OCI-LY7 (cell line): ENCODE data around the gene GLS2. TPM values are rescaled to one million over a fixed set of nuclear protein-coding genes. Genes with fewer than 3 reads are reported as not detected.

Experiments
- BruUV-seq: library from RNA; stranded (reverse); fragments of 400-500 nt; replicated peaks from 2 replicates; lab custom pipeline; 2021; lab: Mats Ljungman, UMichigan
- CTCF ChIA-PET: fragments of 300-600 bp; sonication (Branson Sonifier 250); formaldehyde crosslinking; loops from one replicate; lab custom pipeline; 2022; ENCODE audit warnings: antibody characterized with exemption; ENCODE audit not compliant: unreplicated experiment; lab: Charles Lee
- POLR2A ChIA-PET: fragments of 300-600 bp; sonication (Branson Sonifier 250); formaldehyde crosslinking; loops from one replicate; lab custom pipeline; 2022; ENCODE audit warnings: antibody characterized with exemption; lab: Charles Lee
- DNase-seq: peaks from one replicate; pipeline ENCODE4 v3.0.0-alpha.2; 2015; ENCODE audit warnings: low spot score
- H2AFZ ChIP-seq: fragments of 200-600 bp; sonication (generic), shearing (Covaris generic); 2 replicates; pipeline ENCODE4 v1.6.1; 2014; ENCODE audit warnings: mild to moderate bottlenecking, antibody characterized with exemption, low read length, moderate library complexity
- H3K27ac ChIP-seq: fragments of 200-600 bp; sonication (generic); 2 replicates; pipeline ENCODE4 v1.5.1; 2014; ENCODE audit warnings: mixed run types, low read depth, mild to moderate bottlenecking, moderate library complexity, low read length, inconsistent platforms; ENCODE audit not compliant: poor library complexity, severe bottlenecking
- H3K36me3 ChIP-seq: fragments of 200-600 bp; sonication (generic); 2 replicates; pipeline ENCODE4 v1.6.1; 2014; ENCODE audit warnings: mild to moderate bottlenecking, antibody characterized with exemption, low read length, moderate library complexity, mixed read lengths; ENCODE audit not compliant: insufficient read depth
- H3K4me1 ChIP-seq: fragments of 200-600 bp; sonication (generic); 2 replicates; pipeline ENCODE4 v1.5.1; 2014; ENCODE audit warnings: mild to moderate bottlenecking, low read length; ENCODE audit not compliant: insufficient read depth, poor library complexity, severe bottlenecking
- H3K4me2 ChIP-seq: fragments of 200-600 bp; sonication (generic); 2 replicates; pipeline ENCODE4 v1.6.1; 2014; ENCODE audit warnings: mild to moderate bottlenecking, low read length
- H3K4me3 ChIP-seq: fragments of 200-600 bp; sonication (generic); 2 replicates; pipeline ENCODE4 v1.5.1; 2014; ENCODE audit warnings: mild to moderate bottlenecking, low read depth, low read length; ENCODE audit not compliant: poor library complexity, severe bottlenecking
- H3K79me2 ChIP-seq: fragments of 200-600 bp; sonication (generic); 2 replicates; pipeline ENCODE4 v1.6.1; 2016; ENCODE audit warnings: low read depth, mild to moderate bottlenecking, low read length, moderate library complexity, mixed read lengths; ENCODE audit not compliant: insufficient read depth
- H3K9me2 ChIP-seq: fragments of 200-600 bp; sonication (generic); 2 replicates; pipeline ENCODE4 v1.6.1; 2016; ENCODE audit warnings: mild to moderate bottlenecking, low read length, mixed read lengths; ENCODE audit not compliant: insufficient read depth
- H3K9me3 ChIP-seq: fragments of 200-600 bp; sonication (generic); 2 replicates; pipeline ENCODE4 v1.6.1; 2014; ENCODE audit warnings: mild to moderate bottlenecking, mixed run types, low read length, mixed read lengths
- H4K20me1 ChIP-seq: fragments of 200-600 bp; sonication (generic); 2 replicates; pipeline ENCODE4 v1.6.1; 2014; ENCODE audit warnings: mild to moderate bottlenecking, antibody characterized with exemption, low read length, moderate library complexity, mixed read lengths; ENCODE audit not compliant: insufficient read depth
- CTCF ChIP-seq: fragments of 200-600 bp; sonication (generic); conservative IDR thresholded peaks from 2 replicates; pipeline ENCODE4 v1.5.1; 2014; ENCODE audit warnings: mild to moderate bottlenecking, antibody characterized with exemption, low read length, moderate library complexity, mixed read lengths
- EZH2phosphoT487 ChIP-seq: fragments of 200-600 bp; sonication (generic); IDR thresholded peaks from 2 replicates; pipeline ENCODE4 v1.6.1; 2018; ENCODE audit warnings: low read depth, borderline replicate concordance, mild to moderate bottlenecking, mixed run types, antibody characterized with exemption, low read length, moderate library complexity, mixed read lengths
- intact Hi-C: fragments of 100-400 bp; cut with micrococcal nuclease; formaldehyde crosslinking; loops from one replicate; pipeline ENCODE4 v1.10.0; 2022; ENCODE audit not compliant: unreplicated experiment
- total RNA-seq, 2 experiments: library from RNA; depleted of rRNA in 1 of 2; stranded (reverse); fragments of >200 nt in 1 of 2; shearing (Covaris generic) in 1 of 2; gene quantifications; 2 replicates each; pipeline ENCODE4 v1.2.3, GENCODE V29; 2014 to 2022

GLS2 gene
- total RNA-seq, 2 experiments from 2014 or later, result not detected

- TF ChIP-seq EZH2phosphoT487, result no peak
- TF ChIP-seq CTCF, result no peak
Measured at GRCh38 chr12:56490360-56490759, 2.4 kb upstream of the GLS2 start.

GRCh38 chr12:56487448-56488040 lies 417 bp downstream of the GLS2 start:
- no TSS peak for BruUV-seq
- Histone ChIP-seq H4K20me1 (no peaks in the 10 kb centered on the region), H3K79me2 (no peaks in the 10 kb centered on the region), H2AFZ (no peak overlapping the region), H3K4me1 (no peaks in the 10 kb centered on the region), H3K4me2 (no peak overlapping the region), H3K9me3 (0 out of 2 replicates have a peak, but pooled peaks cover 1% of the 10 kb centered on the region), H3K27ac (no peak overlapping the region), H3K9me2 (no peaks in the 10 kb centered on the region), H3K4me3 (no peak overlapping the region), H3K36me3 (no peaks in the 10 kb centered on the region)
- POLR2A ChIA-PET, result no interaction called here
- CTCF ChIA-PET, result no interaction called here
- no peak; the same call in 1 of the 2 replicates for TF ChIP-seq EZH2phosphoT487
- no peak for TF ChIP-seq CTCF
- intact Hi-C loops, result no loop called here
- DNase-seq, result no peak

More at GRCh38 chr12:56490360-56490759, 2.4 kb upstream of the GLS2 start:
- Histone ChIP-seq H3K4me1 (no peaks in the 10 kb centered on the region), H2AFZ (no peak overlapping the region), H3K9me2 (no peaks in the 10 kb centered on the region), H3K36me3 (no peaks in the 10 kb centered on the region), H3K4me3 (no peak overlapping the region), H3K4me2 (no peak overlapping the region), H3K9me3 (0 out of 2 replicates have a peak, but pooled peaks cover 4% of the 10 kb centered on the region), H3K27ac (no peak overlapping the region), H3K79me2 (no peaks in the 10 kb centered on the region), H4K20me1 (no peaks in the 10 kb centered on the region)
- ChIA-PET CTCF (no interaction called here), POLR2A (no interaction called here)
- intact Hi-C loops, result no loop called here
- no peak for DNase-seq
- BruUV-seq, result no TSS peak

- CTCF ChIA-PET, result no interaction called here
- H3K4me2 ChIP-seq, result no peak overlapping the region
- H2AFZ ChIP-seq, result no peak overlapping the region
Measured at GRCh38 chr12:56486694-56487093, 1.3 kb downstream of the GLS2 start.

More at GRCh38 chr12:56486694-56487093, 1.3 kb downstream of the GLS2 start:
- no peak for DNase-seq
- Histone ChIP-seq H3K9me2 (no peaks in the 10 kb centered on the region), H3K79me2 (no peaks in the 10 kb centered on the region), H3K27ac (no peak overlapping the region), H3K4me1 (no peaks in the 10 kb centered on the region), H4K20me1 (no peaks in the 10 kb centered on the region), H3K4me3 (no peak overlapping the region), H3K36me3 (no peaks in the 10 kb centered on the region), H3K9me3 (no peaks in the 10 kb centered on the region)
- intact Hi-C loops, result no loop called here
- TF ChIP-seq CTCF, result no peak
- no peak for TF ChIP-seq EZH2phosphoT487
- POLR2A ChIA-PET, result no interaction called here
- BruUV-seq, result no TSS peak
